ENCODE data around the gene NPAS1. TPM values are rescaled to one million over a fixed set of nuclear protein-coding genes. Genes with fewer than 3 reads are reported as not detected.

The NPAS1 gene
- total and polyA plus RNA-seq, 2 of the 8 experiments (the other 6 are each of a cell fraction or from before 2014, with no cell fraction given): 9.9 to 13.9 TPM

- TF ChIP-seq CHD7 (IDR thresholded peaks at IDR 0.05; ENCODE audit: insufficient replicate concordance, low read length) (no peak), CREB1 (IDR thresholded peaks at IDR 0.05) (no peak), RXRA (IDR thresholded peaks at IDR 0.05; ENCODE audit: insufficient read depth, low read depth, low read length) (no peak), NRF1 (IDR thresholded peaks at IDR 0.05; ENCODE audit: low read depth, low read length) (no peak), TAF7 (optimal IDR thresholded peaks at IDR 0.05; ENCODE audit: borderline replicate concordance, low read depth, low read length) (no peak), JUND (IDR thresholded peaks at IDR 0.05; ENCODE audit: low read length) (no peak)
Observed at GRCh38 chr19:47074621-47075020, 55.0 kb downstream of the NPAS1 start (continued).
